IPS-20b (cell line): ENCODE measurements around the gene NRG4.
A peak's percentile ranks its signal among the peaks of the same experiment; 100 is the strongest.
"Not testable (repeated sequence)": the region's sequence is repeated elsewhere in the genome, so short reads cannot be mapped to it uniquely, and the experiment has no call there.

ENCODE experiments used
- H3K27ac ChIP-seq: one replicate; pipeline ENCODE4 v1.5.1; 2013; ENCODE audit warnings: low read length
- H3K27me3 ChIP-seq: 2 replicates; pipeline ENCODE4 v1.6.1; 2013; ENCODE audit warnings: mild to moderate bottlenecking, low read length, inconsistent platforms; ENCODE audit not compliant: insufficient read depth
- H3K36me3 ChIP-seq: 2 replicates; pipeline ENCODE4 v1.6.1; 2013; ENCODE audit warnings: low read depth, mild to moderate bottlenecking, inconsistent platforms, low read length, moderate library complexity; ENCODE audit not compliant: insufficient read depth
- H3K4me1 ChIP-seq: 2 replicates; pipeline ENCODE4 v1.6.1; 2013; ENCODE audit warnings: mild to moderate bottlenecking, control low read depth, inconsistent platforms, low read length, moderate library complexity; ENCODE audit not compliant: insufficient read depth
- H3K4me3 ChIP-seq: 2 replicates; pipeline ENCODE4 v1.5.1; 2013; ENCODE audit warnings: mild to moderate bottlenecking, low read length, inconsistent platforms
- H3K9ac ChIP-seq: 2 replicates; pipeline ENCODE4 v1.6.1; 2013; ENCODE audit warnings: low read depth, mild to moderate bottlenecking, inconsistent platforms, low read length, moderate library complexity
- H3K9me3 ChIP-seq: 2 replicates; pipeline ENCODE4 v1.6.1; 2013; ENCODE audit warnings: mild to moderate bottlenecking, low read depth, low read length, inconsistent platforms; ENCODE audit not compliant: insufficient read depth

NRG4 gene

DNA sequence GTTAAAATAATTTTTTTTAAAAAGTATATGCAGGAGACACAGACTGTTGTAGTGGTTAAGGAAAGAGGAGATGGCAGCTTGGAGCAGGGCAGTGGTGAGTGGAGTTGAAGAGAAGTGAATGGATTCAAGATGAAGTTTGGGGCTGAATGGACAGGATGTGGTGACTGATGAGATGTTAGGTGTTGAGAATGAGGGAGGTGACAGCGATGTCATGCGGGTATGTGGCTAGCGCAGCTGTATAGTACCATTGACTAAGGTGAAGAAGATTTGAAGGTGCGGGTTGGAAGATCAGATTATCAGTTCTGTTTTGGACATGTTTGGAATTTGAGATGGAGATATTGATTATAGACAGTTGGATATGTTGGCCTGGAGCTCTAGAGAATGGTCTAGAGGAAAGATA lies 88.5 kb downstream of the NRG4 start:
- Histone ChIP-seq H3K4me3 (no peak overlapping the region), H3K27me3 (no peaks in the 10 kb centered on the region), H3K9ac (no peak overlapping the region), H3K27ac (no peak overlapping the region), H3K9me3 (no peaks in the 10 kb centered on the region), H3K4me1 (peaks cover 7% of the 10 kb centered on the region), H3K36me3 (peaks cover 62% of the 10 kb centered on the region)

DNA sequence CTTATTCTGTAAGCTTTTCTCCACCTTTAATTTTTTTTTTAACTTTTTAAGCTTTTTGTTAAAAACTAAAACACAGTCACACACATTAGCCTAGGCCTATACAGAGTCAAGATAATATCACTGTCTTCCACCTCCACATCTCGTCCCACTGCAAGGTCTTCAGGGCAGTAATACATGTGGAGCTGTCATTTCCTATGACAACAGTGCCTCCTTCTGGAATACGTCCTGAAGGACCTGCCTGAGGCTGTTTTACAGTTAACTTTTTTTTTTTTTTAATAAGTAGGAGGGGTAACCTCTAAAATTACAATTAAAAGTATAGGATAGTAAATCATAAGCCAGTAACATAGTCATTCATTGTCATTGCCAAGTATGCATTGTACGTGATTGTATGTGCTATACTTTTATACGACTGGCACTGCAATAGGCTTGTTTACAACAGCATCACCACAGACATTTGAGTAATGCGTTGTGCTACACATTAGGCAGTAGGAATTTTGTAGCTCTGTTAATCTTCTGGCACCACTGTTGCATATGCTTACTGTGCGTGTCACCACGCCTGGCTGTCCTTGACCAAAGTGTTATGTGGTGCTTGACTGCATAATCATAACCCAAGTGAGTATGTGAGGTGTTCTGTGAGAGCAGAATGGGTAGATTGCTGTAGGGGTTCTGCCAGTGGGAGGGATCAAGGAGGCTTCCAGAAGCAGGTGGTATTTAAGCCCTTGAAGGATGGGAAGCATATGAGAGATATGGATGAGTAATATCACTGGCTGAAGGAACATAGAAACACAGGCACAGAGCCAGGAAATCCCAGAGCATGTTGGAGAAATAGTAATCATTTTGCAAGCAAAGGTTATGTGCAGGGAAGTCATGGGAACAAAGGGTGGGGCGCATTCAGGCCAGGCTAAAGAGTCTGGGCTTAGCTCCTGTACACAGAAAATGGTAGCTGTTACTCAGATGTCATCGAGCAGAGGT lies 90.2 kb downstream of the NRG4 start:
- Histone ChIP-seq H3K27me3 (no peaks in the 10 kb centered on the region), H3K36me3 (peaks cover 79% of the 10 kb centered on the region), H3K27ac (no peak overlapping the region), H3K9ac (no peak overlapping the region), H3K4me1 (peaks cover 7% of the 10 kb centered on the region), H3K4me3 (no peak overlapping the region), H3K9me3 (no peaks in the 10 kb centered on the region)

DNA sequence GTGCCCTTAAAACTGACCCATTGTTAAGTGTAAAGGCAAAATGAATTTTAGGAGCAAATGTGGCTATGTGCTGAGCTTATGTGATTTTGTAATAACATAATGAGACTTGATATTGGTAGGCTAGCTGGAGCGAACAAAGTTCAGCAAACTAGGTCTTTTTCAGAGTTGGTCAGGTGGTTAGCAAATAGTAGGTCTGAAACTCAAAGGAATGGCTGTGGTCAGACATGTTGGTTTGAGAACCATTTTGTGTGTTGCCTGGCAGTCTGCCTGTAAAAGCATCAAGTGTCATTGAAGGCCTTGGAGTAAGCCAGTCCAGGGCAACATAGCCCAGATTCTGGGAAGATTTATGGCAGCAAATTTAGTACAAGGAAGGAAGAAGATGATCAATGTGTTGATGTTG lies 92.1 kb downstream of the NRG4 start:
- no peaks in the 10 kb centered on the region; the same call in 1 of the 2 replicates for H3K4me1 ChIP-seq
- no peak overlapping the region for H3K27ac ChIP-seq

DNA sequence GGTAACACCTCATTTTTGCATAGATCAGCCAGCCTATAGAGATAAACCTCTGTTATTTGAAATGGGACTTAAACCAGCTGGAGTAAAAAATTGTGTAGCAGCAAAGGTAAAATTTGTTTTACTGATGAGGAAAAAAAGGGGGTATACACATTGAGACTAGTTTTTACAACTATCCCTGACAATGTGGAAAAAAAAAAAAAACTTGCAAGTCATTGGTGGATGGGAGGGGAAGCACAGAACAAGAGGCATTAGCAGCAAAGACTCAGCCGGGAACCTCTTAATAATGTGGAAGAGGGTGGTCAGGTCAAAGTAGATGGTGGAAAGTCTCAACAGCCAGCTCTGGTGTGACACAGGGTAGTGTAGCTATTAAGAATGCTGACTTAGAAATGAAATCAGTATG lies 94.1 kb downstream of the NRG4 start:
- Histone ChIP-seq H3K27ac (no peak overlapping the region), H3K36me3 (peaks cover 79% of the 10 kb centered on the region), H3K9me3 (no peaks in the 10 kb centered on the region), H3K4me1 (no peaks in the 10 kb centered on the region), H3K9ac (no peak overlapping the region), H3K4me3 (no peak overlapping the region), H3K27me3 (no peaks in the 10 kb centered on the region)

More for the DNA sequence above, 92.1 kb downstream of the NRG4 start:
- Histone ChIP-seq H3K4me3 (no peak overlapping the region), H3K9me3 (no peaks in the 10 kb centered on the region), H3K27me3 (no peaks in the 10 kb centered on the region), H3K9ac (no peak overlapping the region), H3K36me3 (peaks cover 69% of the 10 kb centered on the region)

DNA sequence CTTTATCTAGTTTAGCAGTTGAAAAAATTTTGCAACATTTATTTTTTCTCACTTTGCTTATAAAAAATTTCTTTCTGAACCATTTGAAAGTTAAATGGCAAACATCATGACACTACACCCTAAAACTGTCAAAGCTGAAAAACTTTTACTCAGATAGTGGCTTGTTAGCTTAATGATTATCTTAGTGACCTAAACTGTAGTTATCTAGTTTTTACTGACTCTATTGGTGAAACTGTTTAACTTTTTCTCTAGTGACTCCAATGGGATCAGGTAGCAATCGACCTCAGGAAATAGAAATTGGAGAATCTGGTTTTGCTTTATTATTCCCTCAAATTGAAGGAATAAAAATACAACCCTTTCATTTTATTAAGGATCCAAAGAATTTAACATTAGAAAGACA lies 95.2 kb downstream of the NRG4 start:
- no peak overlapping the region for H3K27ac ChIP-seq
- H3K27me3 ChIP-seq = no peaks in the 10 kb centered on the region
- H3K9me3 ChIP-seq = no peaks in the 10 kb centered on the region
- peaks cover 71% of the 10 kb centered on the region for H3K36me3 ChIP-seq
- H3K4me1 ChIP-seq = no peaks in the 10 kb centered on the region
- no peak overlapping the region for H3K4me3 ChIP-seq
- no peak overlapping the region for H3K9ac ChIP-seq

DNA sequence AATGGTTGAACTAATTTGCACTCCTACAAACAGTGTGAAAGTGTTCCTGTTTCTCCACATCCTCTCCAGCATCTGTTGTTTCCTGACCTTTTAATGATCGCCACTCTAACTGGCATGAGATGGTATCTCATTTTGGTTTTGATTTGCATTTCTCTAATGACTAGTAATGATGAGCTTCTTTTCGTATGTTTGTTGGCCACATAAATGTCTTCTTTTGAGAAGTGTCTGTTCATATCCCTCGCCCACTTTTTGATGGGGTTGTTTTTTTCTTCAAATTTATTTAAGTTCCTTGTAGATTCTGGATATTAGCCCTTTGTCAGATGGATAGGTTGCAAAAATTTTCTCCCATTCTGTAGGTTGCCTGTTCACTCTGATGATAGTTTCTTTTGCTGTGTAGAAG lies 101.9 kb downstream of the NRG4 start:
- not testable (repeated sequence) for H3K4me1 ChIP-seq, H3K9me3 ChIP-seq, H3K27me3 ChIP-seq, H3K4me3 ChIP-seq, H3K9ac ChIP-seq, H3K27ac ChIP-seq
- peaks cover 65% of the 10 kb centered on the region for H3K36me3 ChIP-seq

DNA sequence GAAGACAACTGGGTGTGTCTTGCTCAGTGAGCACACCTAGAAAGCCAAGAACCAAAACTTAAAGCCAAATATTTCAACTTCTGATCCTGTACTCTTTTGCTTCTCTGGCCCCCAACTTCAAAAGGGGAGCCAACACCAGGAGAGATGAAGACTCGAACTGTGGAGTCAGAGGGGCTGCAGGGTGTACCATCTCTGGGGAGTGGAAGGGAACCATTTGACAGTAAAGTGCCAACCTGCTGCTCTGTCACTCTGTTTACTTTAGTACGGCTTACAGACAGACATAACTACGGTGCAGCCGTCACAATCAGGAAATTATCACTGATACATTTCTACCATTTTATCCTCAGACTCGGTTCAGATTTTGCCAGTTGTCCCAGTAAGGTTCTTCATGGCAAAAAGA lies 107.0 kb downstream of the NRG4 start:
- no peak overlapping the region for H3K9ac ChIP-seq
- peak overlapping the region; percentile 43; the same call in 1 of the 2 replicates for H3K4me3 ChIP-seq
- no peak overlapping the region for H3K27ac ChIP-seq
- H3K27me3 ChIP-seq = no peaks in the 10 kb centered on the region
- peaks cover 23% of the 10 kb centered on the region for H3K4me1 ChIP-seq
- H3K36me3 ChIP-seq = peaks cover 60% of the 10 kb centered on the region
- no peaks in the 10 kb centered on the region for H3K9me3 ChIP-seq

DNA sequence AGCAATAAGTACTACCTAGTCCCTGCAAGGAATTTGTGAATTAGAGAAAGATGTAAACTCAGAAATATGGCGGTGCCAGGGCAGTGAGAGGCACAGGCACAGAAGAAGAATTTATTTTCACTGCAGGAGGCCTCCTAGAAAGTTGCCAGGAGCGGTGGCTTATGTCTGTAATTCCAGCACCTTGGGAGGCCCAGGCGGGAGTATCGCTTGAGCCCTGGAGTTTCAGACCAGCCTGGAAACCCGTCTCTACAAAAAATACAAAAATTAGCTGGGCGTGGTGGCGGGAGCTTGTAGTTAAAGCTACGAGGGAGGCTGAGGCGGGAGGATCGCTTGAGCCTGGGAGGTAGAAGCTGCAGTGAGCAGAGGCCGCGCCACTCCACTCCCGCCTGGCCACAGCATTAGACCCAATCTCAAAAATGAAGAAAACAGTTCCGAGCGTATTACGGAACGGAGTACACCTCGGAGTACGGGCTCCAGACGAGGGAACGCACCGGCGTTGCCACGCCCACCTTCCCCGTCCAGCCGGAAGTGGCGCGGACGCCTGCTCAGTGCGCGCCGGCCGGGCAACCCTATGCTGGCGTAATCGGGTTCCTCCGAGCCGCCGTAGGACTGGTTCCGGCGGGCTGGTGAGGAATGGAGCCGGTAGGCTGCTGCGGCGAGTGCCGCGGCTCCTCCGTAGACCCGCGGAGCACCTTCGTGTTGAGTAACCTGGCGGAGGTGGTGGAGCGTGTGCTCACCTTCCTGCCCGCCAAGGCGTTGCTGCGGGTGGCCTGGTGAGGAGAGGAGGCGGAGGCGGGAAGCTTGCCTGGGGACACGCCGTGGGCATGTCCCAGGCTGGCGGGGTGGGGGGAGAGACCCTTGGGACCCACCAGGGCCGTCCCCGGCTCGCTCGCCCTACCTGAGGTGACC lies 108.6 kb downstream of the NRG4 start, which contains the start of gene FBXO22:
Gene FBXO22, plus strand, starts transcription at position 548 of the 909 bp plus-strand sequence. Its CDS starts 86 bp downstream, at position 634.
- peaks cover 60% of the 10 kb centered on the region for H3K36me3 ChIP-seq
- H3K4me1 ChIP-seq = peaks cover 23% of the 10 kb centered on the region
- peak within 1 kb of the TSS; percentile 95 for H3K27ac ChIP-seq
- no peaks in the 10 kb centered on the region for H3K27me3 ChIP-seq
- H3K9me3 ChIP-seq = no peaks in the 10 kb centered on the region
- H3K9ac ChIP-seq = peak within 1 kb of the TSS; percentile 99
- peak within 1 kb of the TSS; percentile 100 for H3K4me3 ChIP-seq

DNA sequence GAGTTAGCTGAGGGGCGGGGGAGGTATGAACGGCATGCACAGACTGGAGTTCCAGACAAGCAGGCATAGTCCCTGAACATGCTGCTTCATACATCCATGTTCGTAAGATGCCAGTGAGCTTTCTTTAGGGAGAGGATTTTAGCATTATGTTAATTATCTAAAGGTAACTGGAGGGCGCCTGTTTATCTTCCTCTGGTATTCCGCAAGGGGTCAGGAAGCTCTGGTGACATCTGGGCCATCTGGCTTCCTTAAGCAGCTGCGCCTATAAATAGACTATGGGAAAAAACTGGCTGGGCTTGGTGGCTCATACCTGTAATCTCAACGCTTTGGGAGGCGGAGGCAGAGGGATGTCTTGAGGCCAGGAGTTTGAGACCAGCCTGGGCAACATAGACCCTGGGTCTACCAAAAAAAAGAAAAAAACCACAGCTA lies 110.1 kb downstream of the NRG4 start:
- Histone ChIP-seq H3K36me3 (peaks cover 61% of the 10 kb centered on the region), H3K9me3 (no peaks in the 10 kb centered on the region), H3K4me3 (peak overlapping the region; percentile 100; the same call in 1 of the 2 replicates), H3K9ac (peak overlapping the region; percentile 99; the same call in 1 of the 2 replicates), H3K27me3 (no peaks in the 10 kb centered on the region), H3K27ac (peak overlapping the region; percentile 39), H3K4me1 (peaks cover 23% of the 10 kb centered on the region)

DNA sequence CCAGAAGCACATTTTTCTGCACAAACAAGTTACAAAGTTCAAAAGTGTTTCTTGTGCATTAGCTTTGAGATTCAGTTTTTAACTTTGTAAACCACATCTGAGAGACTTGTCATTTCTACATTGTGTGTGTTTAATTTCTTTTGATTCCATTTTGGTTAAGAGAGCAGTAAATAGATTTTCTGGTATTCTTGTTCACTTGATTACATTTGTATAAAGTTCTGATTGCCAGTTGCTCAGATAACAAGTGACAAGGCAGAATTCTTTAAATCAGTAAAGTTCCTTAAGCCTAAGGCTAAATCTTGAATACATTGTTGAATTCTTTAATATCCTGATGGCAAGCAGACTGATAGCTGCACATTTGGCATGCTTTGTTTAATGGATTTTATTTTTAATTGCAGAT lies 111.6 kb downstream of the NRG4 start:
- H3K27me3 ChIP-seq = no peaks in the 10 kb centered on the region
- no peak overlapping the region for H3K4me3 ChIP-seq
- H3K9me3 ChIP-seq = no peaks in the 10 kb centered on the region
- H3K27ac ChIP-seq = no peak overlapping the region
- peaks cover 51% of the 10 kb centered on the region for H3K36me3 ChIP-seq
- H3K9ac ChIP-seq = no peak overlapping the region
- H3K4me1 ChIP-seq = peaks cover 23% of the 10 kb centered on the region

DNA sequence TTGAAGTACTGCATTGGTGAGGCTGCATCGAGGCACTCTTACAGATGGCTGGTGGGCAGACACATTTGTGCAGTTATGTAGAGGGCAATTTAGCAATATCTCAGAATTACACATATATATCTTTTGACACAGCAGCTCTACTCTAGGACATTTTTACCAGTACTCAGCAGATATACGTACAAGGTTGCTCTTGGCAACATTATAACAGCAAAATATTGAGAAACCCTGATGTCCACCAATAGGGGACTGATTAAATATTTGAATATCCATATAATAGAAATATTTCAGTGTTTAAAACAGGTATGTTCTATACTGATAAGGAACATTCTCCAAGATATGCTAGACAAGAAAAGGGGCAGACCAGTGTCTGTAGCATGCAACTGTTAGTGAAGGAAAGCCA lies 116.5 kb downstream of the NRG4 start:
- Histone ChIP-seq H3K4me1 (no peaks in the 10 kb centered on the region), H3K4me3 (no peak overlapping the region), H3K27ac (no peak overlapping the region), H3K9ac (no peak overlapping the region), H3K27me3 (no peaks in the 10 kb centered on the region), H3K36me3 (peaks cover 65% of the 10 kb centered on the region), H3K9me3 (no peaks in the 10 kb centered on the region)
